ENCODE results near the gene RAPGEFL1. TPM values are rescaled to one million over a fixed set of nuclear protein-coding genes. Genes with fewer than 3 reads are reported as not detected.

RAPGEFL1 gene
- total and polyA plus RNA-seq, 4 donors, result 4.6 to 9.4 (median 8.8) TPM

DNA sequence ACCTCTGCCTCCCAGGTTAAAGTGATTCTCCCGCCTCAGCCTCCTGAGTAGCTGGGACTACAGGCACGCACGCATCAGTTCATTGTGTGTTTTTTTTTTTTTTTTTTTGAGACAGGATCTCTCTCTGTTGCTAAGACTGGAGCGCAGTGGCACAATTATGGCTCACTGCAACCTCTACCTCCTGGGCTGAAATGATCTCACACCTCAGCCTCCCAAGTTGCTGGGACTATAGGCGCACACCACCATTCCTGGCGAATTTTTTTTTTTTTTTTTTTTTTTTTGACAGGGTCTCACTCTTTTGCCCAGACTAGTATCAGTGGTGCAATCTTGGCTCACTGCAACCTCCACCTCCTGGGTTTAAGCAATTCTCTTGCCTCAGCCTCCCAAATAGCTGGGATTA lies 17.8 kb upstream of the RAPGEFL1 start:
- ATAC-seq (ENCODE audit: insufficient read depth, low FRiP score), result no peak
- Histone ChIP-seq H3K9me3 (ENCODE audit: control insufficient read depth in 4 of 4, insufficient read depth in 3 of 4, low read length in 3 of 4) (no peaks in the 10 kb centered on the region), H3K9ac (ENCODE audit: insufficient read depth in 1 of 2, low read length in 2 of 2) (no peak overlapping the region), H3K27ac (ENCODE audit: low read depth in 1 of 2, low read length in 1 of 2) (no peak overlapping the region), H3K36me3 (ENCODE audit: control insufficient read depth in 4 of 4, insufficient read depth in 4 of 4, low read length in 4 of 4) (peaks cover 22 to 41% (median 29%) of the 10 kb centered on the region in 4 donors), H3K27me3 (ENCODE audit: control insufficient read depth in 3 of 3, insufficient read depth in 3 of 3, low read length in 2 of 3) (no peaks in the 10 kb centered on the region), H3K4me3 (no peak overlapping the region), H3K4me1 (ENCODE audit: control insufficient read depth in 5 of 5, insufficient read depth in 5 of 5, low read length in 5 of 5) (peaks cover 0 to 5% (median 2%) of the 10 kb centered on the region in 5 donors)
- WGBS, 2 donors, result 89 to 94% methylated on average over 6 of the region's 6 CpGs
- TF ChIP-seq CTCF (IDR thresholded peaks at IDR 0.05; ENCODE audit: control extremely low read depth, extremely low read depth), result no peak
- no peak for DNase-seq

DNA sequence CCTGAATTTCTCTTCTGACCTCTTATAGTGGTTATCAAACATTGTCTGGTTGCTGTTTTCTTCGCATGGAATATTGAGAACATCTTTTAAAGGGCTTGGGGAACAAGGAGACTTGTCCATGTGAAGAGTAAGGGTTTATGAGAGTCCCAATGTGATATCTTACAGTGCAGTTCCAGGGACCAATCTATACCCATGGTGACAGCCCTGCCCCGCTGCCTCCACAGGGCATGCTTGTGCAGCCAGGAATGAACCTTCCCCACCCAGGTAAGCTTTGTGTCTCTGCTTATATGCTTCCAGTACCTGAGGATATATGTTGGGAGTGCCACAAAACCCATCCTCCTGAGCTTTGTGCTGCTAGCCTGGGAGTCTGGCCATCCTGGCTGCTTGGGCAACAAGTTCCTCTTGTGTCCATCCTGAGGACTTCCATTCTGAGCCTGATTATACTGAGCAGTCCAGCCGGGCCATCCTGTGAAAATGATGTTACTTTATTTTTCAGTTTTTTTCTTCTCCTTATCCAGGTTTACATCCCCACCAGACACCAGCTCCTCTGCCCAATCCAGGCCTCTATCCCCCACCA lies 9.5 kb upstream of the RAPGEFL1 start:
- ATAC-seq (ENCODE audit: insufficient read depth, low FRiP score) (no peak), DNase-seq (no peak)
- H3K27ac ChIP-seq (ENCODE audit: low read depth in 1 of 2, low read length in 1 of 2), result peak overlapping the region in 1 of 2 donors; percentile 26
- 91 to 100% methylated on average over 3 of the region's 3 CpGs for WGBS, 2 donors
- H3K9me3 ChIP-seq (ENCODE audit: control insufficient read depth in 4 of 4, insufficient read depth in 3 of 4, low read length in 3 of 4), result no peaks in the 10 kb centered on the region
- H3K27me3 ChIP-seq (ENCODE audit: control insufficient read depth in 3 of 3, insufficient read depth in 3 of 3, low read length in 2 of 3), result no peaks in the 10 kb centered on the region
- H3K4me1 ChIP-seq (ENCODE audit: control insufficient read depth in 5 of 5, insufficient read depth in 5 of 5, low read length in 5 of 5), result peaks cover 0 to 6% (median 0%) of the 10 kb centered on the region in 5 donors
- no peak for TF ChIP-seq CTCF (IDR thresholded peaks at IDR 0.05; ENCODE audit: control extremely low read depth, extremely low read depth)
- no peak overlapping the region for H3K4me3 ChIP-seq
- H3K9ac ChIP-seq (ENCODE audit: insufficient read depth in 1 of 2, low read length in 2 of 2), result no peak overlapping the region
- H3K36me3 ChIP-seq (ENCODE audit: control insufficient read depth in 4 of 4, insufficient read depth in 4 of 4, low read length in 4 of 4), result peaks cover 42 to 58% (median 54%) of the 10 kb centered on the region in 4 donors

DNA sequence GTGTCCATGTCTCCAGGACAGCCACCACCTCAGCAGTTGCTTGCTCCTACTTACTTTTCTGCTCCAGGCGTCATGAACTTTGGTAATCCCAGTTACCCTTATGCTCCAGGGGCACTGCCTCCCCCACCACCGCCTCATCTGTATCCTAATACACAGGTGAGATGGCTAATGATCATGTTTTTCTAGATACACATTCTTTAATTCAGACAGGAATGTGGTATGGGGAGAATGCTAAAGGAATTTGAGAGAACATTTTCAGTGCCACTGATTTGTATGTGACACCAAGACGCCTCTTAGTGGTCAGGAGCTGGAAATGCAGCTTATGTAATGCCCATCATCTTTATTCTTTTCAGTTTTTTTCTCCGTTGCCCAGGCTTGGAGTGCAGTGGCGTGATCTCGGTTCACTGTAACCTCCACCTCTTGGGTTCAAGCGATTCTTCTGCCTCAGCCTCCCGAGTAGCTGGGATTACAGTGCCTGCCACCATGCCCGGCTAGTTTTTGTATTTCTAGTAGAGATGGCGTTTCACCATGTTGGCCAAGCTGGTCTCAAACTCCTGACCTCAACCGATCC lies 8.9 kb upstream of the RAPGEFL1 start:
- Histone ChIP-seq H3K27ac (ENCODE audit: low read depth in 1 of 2, low read length in 1 of 2) (peak overlapping the region in 1 of 2 donors; percentile 26), H3K9ac (ENCODE audit: insufficient read depth in 1 of 2, low read length in 2 of 2) (no peak overlapping the region), H3K27me3 (ENCODE audit: control insufficient read depth in 3 of 3, insufficient read depth in 3 of 3, low read length in 2 of 3) (no peaks in the 10 kb centered on the region), H3K4me3 (no peak overlapping the region), H3K9me3 (ENCODE audit: control insufficient read depth in 4 of 4, insufficient read depth in 3 of 4, low read length in 3 of 4) (no peaks in the 10 kb centered on the region), H3K36me3 (ENCODE audit: control insufficient read depth in 4 of 4, insufficient read depth in 4 of 4, low read length in 4 of 4) (peaks cover 42 to 58% (median 49%) of the 10 kb centered on the region in 4 donors), H3K4me1 (ENCODE audit: control insufficient read depth in 5 of 5, insufficient read depth in 5 of 5, low read length in 5 of 5) (peaks cover 0 to 6% (median 0%) of the 10 kb centered on the region in 5 donors)
- ATAC-seq (ENCODE audit: insufficient read depth, low FRiP score) (peak; percentile 77), DNase-seq (peak; percentile 62 to 85 (median 82))
- WGBS, 2 donors, result 43 to 52% methylated on average over 11 of the region's 11 CpGs
- TF ChIP-seq CTCF (IDR thresholded peaks at IDR 0.05; ENCODE audit: control extremely low read depth, extremely low read depth), result peak; percentile 86

All from lung (tissue), 12 donors.